ENCODE results near the gene RXFP3.
"Not testable (repeated sequence)": the region's sequence is repeated elsewhere in the genome, so short reads cannot be mapped to it uniquely, and the experiment has no call there.

The RXFP3 gene

GRCh38 chr5:33903118-33903517, 33.1 kb upstream of the RXFP3 start:
- H3K4me3 ChIP-seq (ENCODE audit: extremely low read depth, insufficient read depth, low read length, poor library complexity, severe bottlenecking), result no peak overlapping the region
- H3K9me3 ChIP-seq (ENCODE audit: control insufficient read depth, low read length), result peaks cover 18% of the 10 kb centered on the region
- 94 to 100% methylated on average over 2 of the region's 2 CpGs for WGBS, 2 experiments (ENCODE audit: insufficient coverage in 2 of 2)
- H3K4me1 ChIP-seq (ENCODE audit: control insufficient read depth, insufficient read depth, low read length, poor library complexity, severe bottlenecking), result no peaks in the 10 kb centered on the region
- no peak overlapping the region for H3K27ac ChIP-seq (ENCODE audit: low read depth, low read length, severe bottlenecking)
- H3K36me3 ChIP-seq (ENCODE audit: control insufficient read depth, insufficient read depth, low read length), result no peaks in the 10 kb centered on the region

DNA sequence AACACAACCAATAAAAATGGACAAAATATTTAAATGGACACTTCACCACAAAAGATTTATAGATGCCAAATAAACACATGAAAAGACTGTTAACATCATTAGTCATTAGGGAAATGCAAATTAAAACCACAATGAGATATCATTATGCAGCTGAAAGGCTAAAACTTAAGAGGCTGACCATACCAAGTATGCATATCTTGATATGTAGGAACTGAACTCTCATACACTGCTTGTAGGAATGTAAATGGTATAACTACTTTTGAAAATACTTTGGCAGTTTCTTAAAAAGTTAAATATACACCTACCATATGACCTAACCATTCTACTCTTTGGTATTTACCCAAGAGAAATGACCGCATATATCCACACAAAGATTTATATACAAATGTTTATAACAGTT, 30.8 kb upstream of the RXFP3 start:
- no peak overlapping the region for H3K4me3 ChIP-seq (ENCODE audit: extremely low read depth, insufficient read depth, low read length, poor library complexity, severe bottlenecking)
- no CpG with 5 or more reads among the region's 1 CpG for WGBS, 2 experiments (ENCODE audit: insufficient coverage in 2 of 2)

GRCh38 chr5:33906248-33906647, 29.9 kb upstream of the RXFP3 start:
- WGBS, 2 experiments (ENCODE audit: insufficient coverage in 2 of 2), result 88 to 94% methylated on average over 5 to 7 of the region's 7 CpGs
- not testable (repeated sequence) for H3K27ac ChIP-seq (ENCODE audit: low read depth, low read length, severe bottlenecking); H3K4me1 ChIP-seq (ENCODE audit: control insufficient read depth, insufficient read depth, low read length, poor library complexity, severe bottlenecking); H3K4me3 ChIP-seq (ENCODE audit: extremely low read depth, insufficient read depth, low read length, poor library complexity, severe bottlenecking); H3K36me3 ChIP-seq (ENCODE audit: control insufficient read depth, insufficient read depth, low read length)
- H3K9me3 ChIP-seq (ENCODE audit: control insufficient read depth, low read length), result peaks cover 18% of the 10 kb centered on the region

More for the DNA sequence above, 30.8 kb upstream of the RXFP3 start:
- Histone ChIP-seq H3K4me1 (ENCODE audit: control insufficient read depth, insufficient read depth, low read length, poor library complexity, severe bottlenecking) (no peaks in the 10 kb centered on the region), H3K36me3 (ENCODE audit: control insufficient read depth, insufficient read depth, low read length) (no peaks in the 10 kb centered on the region), H3K27ac (ENCODE audit: low read depth, low read length, severe bottlenecking) (no peak overlapping the region), H3K9me3 (ENCODE audit: control insufficient read depth, low read length) (peaks cover 18% of the 10 kb centered on the region)

DNA sequence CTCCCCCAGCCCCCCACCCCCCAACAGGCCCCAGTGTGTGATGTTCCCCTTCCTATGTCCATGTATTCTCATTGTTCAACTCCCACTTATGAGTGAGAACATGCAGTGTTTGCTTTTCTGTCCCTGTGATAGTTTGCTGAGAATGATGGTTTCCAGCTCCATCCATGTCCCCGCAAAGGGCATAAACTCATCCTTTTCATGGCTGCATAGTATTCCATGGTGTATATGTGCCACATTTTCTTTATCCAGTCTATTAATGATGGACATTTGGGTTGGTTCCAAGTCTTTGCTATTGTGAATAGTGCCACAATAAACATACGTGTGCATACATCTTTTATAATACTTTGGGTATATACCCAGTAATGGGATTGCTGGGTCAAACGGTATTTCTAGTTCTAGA, 21.3 kb upstream of the RXFP3 start:
- WGBS, 2 experiments (ENCODE audit: insufficient coverage in 2 of 2), result 86% methylated on average over 1 of the region's 3 CpGs; no CpG with 5 or more reads in 1 of the 2 experiments
- not testable (repeated sequence) for H3K27ac ChIP-seq (ENCODE audit: low read depth, low read length, severe bottlenecking); H3K4me1 ChIP-seq (ENCODE audit: control insufficient read depth, insufficient read depth, low read length, poor library complexity, severe bottlenecking); H3K4me3 ChIP-seq (ENCODE audit: extremely low read depth, insufficient read depth, low read length, poor library complexity, severe bottlenecking); H3K36me3 ChIP-seq (ENCODE audit: control insufficient read depth, insufficient read depth, low read length)
- peaks cover 15% of the 10 kb centered on the region for H3K9me3 ChIP-seq (ENCODE audit: control insufficient read depth, low read length)

- Histone ChIP-seq H3K4me3 (ENCODE audit: extremely low read depth, insufficient read depth, low read length, poor library complexity, severe bottlenecking) (no peak overlapping the region), H3K36me3 (ENCODE audit: control insufficient read depth, insufficient read depth, low read length) (no peaks in the 10 kb centered on the region), H3K4me1 (ENCODE audit: control insufficient read depth, insufficient read depth, low read length, poor library complexity, severe bottlenecking) (no peaks in the 10 kb centered on the region), H3K27ac (ENCODE audit: low read depth, low read length, severe bottlenecking) (no peak overlapping the region), H3K9me3 (ENCODE audit: control insufficient read depth, low read length) (peaks cover 11% of the 10 kb centered on the region)
- WGBS, 2 experiments (ENCODE audit: insufficient coverage in 2 of 2), result no CpG with 5 or more reads among the region's 1 CpG
Observed at GRCh38 chr5:33921002-33921401, 15.2 kb upstream of the RXFP3 start.

DNA sequence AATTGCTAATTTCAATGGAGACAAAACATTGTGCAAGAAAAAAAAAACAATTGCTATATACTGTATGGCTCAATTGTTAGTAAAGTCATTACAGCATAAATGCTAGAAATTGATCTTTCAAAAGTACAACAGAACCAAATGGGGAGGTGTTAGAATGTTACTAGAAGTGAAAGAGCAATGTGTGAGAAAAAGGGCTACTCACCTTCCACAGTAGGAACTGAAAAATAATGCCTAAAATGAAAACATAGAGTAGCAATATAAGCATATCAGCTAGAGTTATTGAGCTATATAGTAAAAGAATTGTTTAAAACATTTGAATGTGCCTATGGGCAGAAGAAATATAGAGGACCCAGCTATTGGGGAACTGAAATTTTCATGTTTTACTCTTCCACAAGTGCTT, 10.9 kb upstream of the RXFP3 start:
- no peaks in the 10 kb centered on the region for H3K4me1 ChIP-seq (ENCODE audit: control insufficient read depth, insufficient read depth, low read length, poor library complexity, severe bottlenecking)
- H3K36me3 ChIP-seq (ENCODE audit: control insufficient read depth, insufficient read depth, low read length), result no peaks in the 10 kb centered on the region
- H3K4me3 ChIP-seq (ENCODE audit: extremely low read depth, insufficient read depth, low read length, poor library complexity, severe bottlenecking), result no peak overlapping the region
- no peak overlapping the region for H3K27ac ChIP-seq (ENCODE audit: low read depth, low read length, severe bottlenecking)
- no peaks in the 10 kb centered on the region for H3K9me3 ChIP-seq (ENCODE audit: control insufficient read depth, low read length)

DNA sequence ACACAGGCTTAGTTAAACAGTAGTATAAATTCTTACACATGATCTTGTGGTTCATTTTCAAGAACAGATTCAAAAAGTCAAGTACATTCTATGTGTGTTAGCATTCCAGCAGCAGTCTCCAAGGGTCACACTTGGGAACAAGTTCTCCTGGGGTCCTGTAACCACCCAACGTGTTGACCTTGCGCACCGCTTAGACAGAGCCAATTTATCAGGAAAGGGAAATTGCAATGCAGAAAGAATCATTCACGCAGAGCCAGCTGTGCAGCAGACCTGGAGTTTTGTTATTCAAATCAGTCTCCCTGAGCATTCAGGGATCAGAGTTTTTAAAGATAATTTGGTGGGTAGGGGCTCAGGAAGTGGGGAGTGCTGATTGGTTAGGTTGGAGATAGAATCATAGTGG, 8.5 kb upstream of the RXFP3 start:
- H3K36me3 ChIP-seq (ENCODE audit: control insufficient read depth, insufficient read depth, low read length), result no peaks in the 10 kb centered on the region
- no peaks in the 10 kb centered on the region for H3K4me1 ChIP-seq (ENCODE audit: control insufficient read depth, insufficient read depth, low read length, poor library complexity, severe bottlenecking)
- WGBS, 2 experiments (ENCODE audit: insufficient coverage in 2 of 2), result 71 to 75% methylated on average over 4 of the region's 4 CpGs
- no peaks in the 10 kb centered on the region for H3K9me3 ChIP-seq (ENCODE audit: control insufficient read depth, low read length)
- H3K27ac ChIP-seq (ENCODE audit: low read depth, low read length, severe bottlenecking), result no peak overlapping the region
- H3K4me3 ChIP-seq (ENCODE audit: extremely low read depth, insufficient read depth, low read length, poor library complexity, severe bottlenecking), result no peak overlapping the region

GRCh38 chr5:33928283-33928682, 7.9 kb upstream of the RXFP3 start:
- 86% methylated on average over 1 of the region's 2 CpGs; no CpG with 5 or more reads in 1 of the 2 experiments for WGBS, 2 experiments (ENCODE audit: insufficient coverage in 2 of 2)
- H3K4me1 ChIP-seq (ENCODE audit: control insufficient read depth, insufficient read depth, low read length, poor library complexity, severe bottlenecking), result no peaks in the 10 kb centered on the region
- no peaks in the 10 kb centered on the region for H3K36me3 ChIP-seq (ENCODE audit: control insufficient read depth, insufficient read depth, low read length)

DNA sequence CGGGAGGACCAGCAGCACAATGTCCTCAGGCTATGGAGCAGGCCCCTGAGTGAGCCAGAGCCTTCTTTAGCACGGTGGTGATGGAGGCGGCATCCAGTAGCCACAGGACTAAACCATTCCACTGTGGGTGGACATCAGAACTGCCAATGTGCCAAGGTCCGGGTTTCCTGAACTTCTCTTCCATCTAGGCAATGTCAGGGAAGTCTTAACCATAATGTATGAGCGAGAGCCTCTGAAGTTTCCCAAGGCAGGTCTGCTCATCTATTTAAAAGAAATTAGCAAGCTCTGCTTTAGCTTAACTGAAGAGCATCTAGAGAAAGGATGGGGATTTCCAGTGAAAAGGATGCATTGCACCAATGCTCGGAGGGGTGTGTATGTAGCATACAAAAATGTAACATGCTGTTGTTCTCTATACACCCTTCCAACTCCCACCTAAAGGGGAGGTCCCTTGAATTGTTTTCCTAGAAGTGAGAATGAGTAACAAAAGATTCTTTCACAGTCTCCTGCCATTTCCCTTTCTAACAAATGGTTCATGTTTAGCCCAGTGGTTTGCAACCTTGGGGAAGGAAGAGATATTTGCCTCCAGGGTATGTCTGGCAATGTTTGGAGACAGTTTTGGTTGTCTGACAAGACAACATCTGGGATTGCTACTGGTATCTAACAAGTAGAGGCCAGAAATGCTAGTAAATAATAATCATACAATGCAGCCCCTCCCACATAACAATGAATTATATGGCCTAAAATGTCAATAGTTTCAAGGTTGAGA, 6.1 kb upstream of the RXFP3 start:
- 83 to 92% methylated on average over 5 of the region's 6 CpGs for WGBS, 2 experiments (ENCODE audit: insufficient coverage in 2 of 2)
- Histone ChIP-seq H3K4me3 (ENCODE audit: extremely low read depth, insufficient read depth, low read length, poor library complexity, severe bottlenecking) (no peak overlapping the region), H3K4me1 (ENCODE audit: control insufficient read depth, insufficient read depth, low read length, poor library complexity, severe bottlenecking) (no peaks in the 10 kb centered on the region), H3K9me3 (ENCODE audit: control insufficient read depth, low read length) (no peaks in the 10 kb centered on the region), H3K36me3 (ENCODE audit: control insufficient read depth, insufficient read depth, low read length) (no peaks in the 10 kb centered on the region), H3K27ac (ENCODE audit: low read depth, low read length, severe bottlenecking) (no peak overlapping the region)

More at GRCh38 chr5:33928283-33928682, 7.9 kb upstream of the RXFP3 start:
- no peak overlapping the region for H3K27ac ChIP-seq (ENCODE audit: low read depth, low read length, severe bottlenecking)
- H3K9me3 ChIP-seq (ENCODE audit: control insufficient read depth, low read length), result no peaks in the 10 kb centered on the region
- no peak overlapping the region for H3K4me3 ChIP-seq (ENCODE audit: extremely low read depth, insufficient read depth, low read length, poor library complexity, severe bottlenecking)

GRCh38 chr5:33931136-33931535, 5.0 kb upstream of the RXFP3 start:
- H3K4me3 ChIP-seq (ENCODE audit: extremely low read depth, insufficient read depth, low read length, poor library complexity, severe bottlenecking), result no peak overlapping the region
- H3K27ac ChIP-seq (ENCODE audit: low read depth, low read length, severe bottlenecking), result no peak overlapping the region
- no peaks in the 10 kb centered on the region for H3K4me1 ChIP-seq (ENCODE audit: control insufficient read depth, insufficient read depth, low read length, poor library complexity, severe bottlenecking)
- H3K9me3 ChIP-seq (ENCODE audit: control insufficient read depth, low read length), result no peaks in the 10 kb centered on the region
- H3K36me3 ChIP-seq (ENCODE audit: control insufficient read depth, insufficient read depth, low read length), result no peaks in the 10 kb centered on the region
- 70 to 83% methylated on average over 5 of the region's 5 CpGs for WGBS, 2 experiments (ENCODE audit: insufficient coverage in 2 of 2)

DNA sequence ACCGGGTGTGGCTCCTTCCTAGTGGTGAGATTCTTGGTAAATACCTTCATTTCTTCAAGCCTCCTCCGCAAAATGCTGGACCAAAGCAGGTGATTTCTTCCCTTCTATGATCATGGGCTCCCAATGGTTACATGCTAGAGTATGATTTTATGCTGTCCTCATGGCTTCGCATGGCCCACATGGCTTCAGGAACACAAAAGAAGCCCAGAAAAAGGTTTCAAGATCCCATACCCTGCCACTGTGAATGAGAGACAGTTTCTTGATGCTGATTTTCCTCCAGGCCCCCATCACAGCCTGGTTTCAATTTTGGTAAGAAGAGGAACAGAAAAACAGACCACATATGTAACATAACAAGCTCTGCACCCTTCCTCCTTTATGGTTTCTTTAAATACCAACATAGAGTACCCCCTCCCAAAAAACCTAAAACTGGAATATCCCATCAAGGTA, 2.4 kb upstream of the RXFP3 start:
- H3K36me3 ChIP-seq (ENCODE audit: control insufficient read depth, insufficient read depth, low read length), result no peaks in the 10 kb centered on the region
- 90 to 100% methylated on average over 1 to 2 of the region's 3 CpGs for WGBS, 2 experiments (ENCODE audit: insufficient coverage in 2 of 2)
- no peaks in the 10 kb centered on the region for H3K9me3 ChIP-seq (ENCODE audit: control insufficient read depth, low read length)
- H3K4me3 ChIP-seq (ENCODE audit: extremely low read depth, insufficient read depth, low read length, poor library complexity, severe bottlenecking), result no peak overlapping the region
- H3K4me1 ChIP-seq (ENCODE audit: control insufficient read depth, insufficient read depth, low read length, poor library complexity, severe bottlenecking), result peaks cover 3% of the 10 kb centered on the region
- H3K27ac ChIP-seq (ENCODE audit: low read depth, low read length, severe bottlenecking), result no peak overlapping the region

Data from mesodermal cell (in vitro differentiated cells).